Activated CD4-positive, alpha-beta T cell treated with anti-CD3 and anti-CD28 coated beads, Interleukin-2, amount 50 U/mL, for 1 hour (primary cell): ENCODE data around the gene MRPS27.

Experiments
- DNase-seq: peaks from one replicate; pipeline ENCODE4 v3.0.0-alpha.2; 2020

MRPS27 gene

GRCh38 chr5:72252574-72253155 lies 67.4 kb downstream of the MRPS27 start:
- DNase-seq = no peak

GRCh38 chr5:72252008-72252407 lies 68.0 kb downstream of the MRPS27 start:
- DNase-seq = no peak

GRCh38 chr5:72251386-72251785 lies 68.7 kb downstream of the MRPS27 start:
- no peak for DNase-seq

GRCh38 chr5:72248410-72248981 lies 71.5 kb downstream of the MRPS27 start:
- no peak for DNase-seq

GRCh38 chr5:72246954-72247442 lies 73.0 kb downstream of the MRPS27 start:
- DNase-seq = no peak

GRCh38 chr5:72245951-72246532 lies 74.0 kb downstream of the MRPS27 start:
- no peak for DNase-seq

GRCh38 chr5:72245546-72245945 lies 74.5 kb downstream of the MRPS27 start:
- DNase-seq = no peak

- DNase-seq = no peak
Observed at GRCh38 chr5:72244862-72245371, 75.1 kb downstream of the MRPS27 start.

- no peak for DNase-seq
Observed at GRCh38 chr5:72243706-72244105, 76.3 kb downstream of the MRPS27 start.

GRCh38 chr5:72242796-72243475 lies 77.1 kb downstream of the MRPS27 start:
- DNase-seq = no peak

- DNase-seq = no peak
Observed at GRCh38 chr5:72241346-72242003, 78.6 kb downstream of the MRPS27 start.

- no peak for DNase-seq
Observed at GRCh38 chr5:72238712-72239445, 81.2 kb downstream of the MRPS27 start.

GRCh38 chr5:72237879-72238278 lies 82.2 kb downstream of the MRPS27 start:
- no peak for DNase-seq

- DNase-seq = no peak
Observed at GRCh38 chr5:72237415-72237814, 82.6 kb downstream of the MRPS27 start.

GRCh38 chr5:72235725-72236124 lies 84.3 kb downstream of the MRPS27 start:
- DNase-seq = no peak

- no peak for DNase-seq
Observed at GRCh38 chr5:72234868-72235267, 85.2 kb downstream of the MRPS27 start.

GRCh38 chr5:72234265-72234700 lies 85.8 kb downstream of the MRPS27 start:
- DNase-seq = no peak

GRCh38 chr5:72233835-72234234 lies 86.2 kb downstream of the MRPS27 start:
- no peak for DNase-seq

- DNase-seq = no peak
Observed at GRCh38 chr5:72232838-72233237, 87.2 kb downstream of the MRPS27 start.

- no peak for DNase-seq
Observed at GRCh38 chr5:72231991-72232703, 87.9 kb downstream of the MRPS27 start.

- no peak for DNase-seq
Observed at GRCh38 chr5:72228960-72229359, 91.1 kb downstream of the MRPS27 start.

- DNase-seq = no peak
Observed at GRCh38 chr5:72226950-72227349, 93.1 kb downstream of the MRPS27 start.
